Endothelial cell of umbilical vein (primary cell): ENCODE data around the gene AHRR. TPM values are rescaled to one million over a fixed set of nuclear protein-coding genes. Genes with fewer than 3 reads are reported as not detected.

Source experiments
- BruUV-seq: library from RNA; stranded (reverse); fragments of 400-500 nt; replicated peaks from 2 replicates; lab custom pipeline; 2021; lab: Mats Ljungman, UMichigan
- CTCF ChIA-PET: fragments of 300-600, 350-600 bp; sonication (Branson Sonifier 250); formaldehyde crosslinking; loops from one replicate; lab custom pipeline; 2021; ENCODE audit warnings: antibody characterized with exemption, inconsistent platforms; lab: Charles Lee
- POLR2A ChIA-PET: fragments of 300-600, 350-600 bp; sonication (Branson Sonifier 250); formaldehyde crosslinking; loops from one replicate; lab custom pipeline; 2021; ENCODE audit warnings: antibody characterized with exemption, inconsistent platforms; lab: Charles Lee
- DNase-seq: peaks from one replicate; pipeline ENCODE4 v3.0.0-alpha.2; 2011; ENCODE audit warnings: low read depth, low spot score
- FAIRE-seq: peaks from 2 replicates; lab custom pipeline; 2011; peaks lifted over from hg19 to GRCh38; lab: Jason Lieb, UNC
- H2AFZ ChIP-seq: 2 replicates; pipeline ENCODE4 v1.6.0; 2012; ENCODE audit warnings: low read depth, low read length, control low read depth, inconsistent platforms
- H3K27ac ChIP-seq: 2 replicates; pipeline ENCODE4 v1.5.1; 2011; ENCODE audit warnings: low read depth, mild to moderate bottlenecking, control low read depth, low read length, moderate library complexity; ENCODE audit not compliant: insufficient read depth
- H3K27me3 ChIP-seq, 2 experiments: 2 replicates each; pipeline versions ENCODE4 v1.6.0 to v1.6.1; 2011; ENCODE audit warnings: low read length in 2 of 2, mixed read lengths in 1 of 2; ENCODE audit not compliant: control insufficient read depth in 2 of 2, insufficient read depth in 2 of 2
- H3K36me3 ChIP-seq, 2 experiments: 2 replicates in 1 of 2; 3 replicates in 1 of 2; pipeline ENCODE4 v1.5.1; 2011; ENCODE audit warnings: low read length in 2 of 2, mild to moderate bottlenecking in 1 of 2, moderate library complexity in 1 of 2; ENCODE audit not compliant: control insufficient read depth in 2 of 2, insufficient read depth in 2 of 2; ENCODE audit errors: extremely low read depth in 1 of 2
- H3K4me1 ChIP-seq: 3 replicates; pipeline ENCODE4 v1.5.1; 2011; ENCODE audit warnings: mild to moderate bottlenecking, low read length; ENCODE audit not compliant: control insufficient read depth, insufficient read depth; ENCODE audit errors: extremely low read depth
- H3K4me2 ChIP-seq: 2 replicates; pipeline ENCODE4 v1.6.1; 2011; ENCODE audit warnings: low read length, control low read depth, mixed read lengths; ENCODE audit not compliant: insufficient read depth
- H3K4me3 ChIP-seq, 3 experiments: fragments of 200-600 bp in 1 of 3; sonication (generic), shearing (Covaris generic) in 1 of 3; replicated peaks in 1 of 3; 2 replicates each; pipeline ENCODE4 v1.5.1; 2011 to 2016; ENCODE audit warnings: control low read depth in 3 of 3, low read length in 3 of 3, mild to moderate bottlenecking in 2 of 3, inconsistent platforms in 1 of 3, low read depth in 1 of 3, moderate library complexity in 1 of 3; ENCODE audit not compliant: insufficient read depth in 1 of 3
- H3K79me2 ChIP-seq: 2 replicates; pipeline ENCODE4 v1.6.0; 2012; ENCODE audit warnings: low read length, inconsistent platforms; ENCODE audit not compliant: control insufficient read depth, insufficient read depth
- H3K9ac ChIP-seq: replicated peaks from 2 replicates; pipeline ENCODE3; 2011; ENCODE audit warnings: low read length, control low read depth; ENCODE audit not compliant: insufficient read depth; ENCODE audit errors: extremely low read depth
- H3K9me1 ChIP-seq: replicated peaks from 3 replicates; pipeline ENCODE4 v1.6.0; 2011; ENCODE audit warnings: mild to moderate bottlenecking, low read length; ENCODE audit not compliant: control insufficient read depth, insufficient read depth; ENCODE audit errors: extremely low read depth
- H3K9me3 ChIP-seq: replicated peaks from 2 replicates; pipeline ENCODE4 v1.5.1; 2012; ENCODE audit warnings: low read length, inconsistent platforms; ENCODE audit not compliant: control insufficient read depth, insufficient read depth
- H4K20me1 ChIP-seq: replicated peaks from 2 replicates; pipeline ENCODE3; 2011; ENCODE audit warnings: mild to moderate bottlenecking, low read length; ENCODE audit not compliant: control insufficient read depth, insufficient read depth; ENCODE audit errors: extremely low read depth
- EZH2 ChIP-seq: IDR thresholded peaks from 2 replicates; pipeline ENCODE4 v1.6.1; 2012; ENCODE audit warnings: borderline replicate concordance, low read depth, mild to moderate bottlenecking, moderate library complexity, low read length, inconsistent platforms; ENCODE audit not compliant: severe bottlenecking
- FOS ChIP-seq: IDR thresholded peaks from 2 replicates; pipeline ENCODE4 v1.6.1; 2011; ENCODE audit warnings: mild to moderate bottlenecking, low read length, moderate library complexity, borderline replicate concordance; ENCODE audit not compliant: insufficient read depth
- GATA2 ChIP-seq: IDR thresholded peaks from 2 replicates; pipeline ENCODE4 v1.7.0; 2011; ENCODE audit warnings: low read depth, mild to moderate bottlenecking, moderate library complexity, mixed read lengths, low read length; ENCODE audit not compliant: insufficient read length, insufficient read depth
- JUN ChIP-seq: IDR thresholded peaks from 2 replicates; pipeline ENCODE4 v1.6.1; 2011; ENCODE audit warnings: borderline replicate concordance, low read depth; ENCODE audit not compliant: insufficient read length, insufficient read depth
- MYC ChIP-seq: IDR thresholded peaks from one replicate; pipeline ENCODE4 v1.6.1; 2011; ENCODE audit warnings: mild to moderate bottlenecking, low read depth, low read length
- POLR2A ChIP-seq: IDR thresholded peaks from 2 replicates; pipeline ENCODE4 v1.6.1; 2012; ENCODE audit warnings: low read depth, mild to moderate bottlenecking, control low read depth, low read length
- POLR2AphosphoS5 ChIP-seq: IDR thresholded peaks from 2 replicates; pipeline ENCODE4 v1.6.1; 2012; ENCODE audit warnings: low read depth, mild to moderate bottlenecking, control low read depth, low read length, moderate library complexity; ENCODE audit not compliant: insufficient read depth
- dilution Hi-C: fragments of 300-500 bp; cut with MboI; formaldehyde crosslinking; loops from one replicate; pipeline ENCODE4 v1.15.0; 2019; ENCODE audit warnings: low sequenced_read_pairs; ENCODE audit not compliant: extremely low pct_ligation_motif_present
- intact Hi-C: fragments of 100-400 bp; cut with micrococcal nuclease; formaldehyde crosslinking; loops from one replicate; pipeline ENCODE4 v1.10.0; 2022
- polyA plus RNA-seq, 4 experiments: library from polyadenylated mRNA; depleted of rRNA in 3 of 4; stranded (reverse) in 3 of 4; unstranded in 1 of 4; fragments of >200 nt; gene quantifications; 2 replicates each; pipeline versions ENCODE4 v1.2.1 to v1.2.3, GENCODE V29; 2011 to 2012; ENCODE audit warnings: missing spikeins in 1 of 4
- total RNA-seq: library from RNA; stranded (reverse); gene quantifications from 2 replicates; pipeline ENCODE4 v1.2.3, GENCODE V29; 2021
- TF ChIP-seq, protein P1 (sequence below): IDR thresholded peaks from 2 replicates; pipeline ENCODE4 v1.6.1; 2011; ENCODE audit not compliant: insufficient read depth, insufficient read length
- TF ChIP-seq, protein P2 (sequence below), 2 donors: IDR thresholded peaks; 1 replicate in 1 of 2; 2 replicates in 1 of 2; pipeline ENCODE4 v1.5.1; 2011; ENCODE audit warnings: low read length in 2 of 2, mild to moderate bottlenecking in 2 of 2, moderate library complexity in 2 of 2, control low read depth in 1 of 2, inconsistent platforms in 1 of 2, low read depth in 1 of 2; ENCODE audit not compliant: insufficient read depth in 1 of 2; ENCODE audit errors: extremely low read depth in 1 of 2

Gene AHRR
- total and polyA plus RNA-seq, 2 donors (not counting 3 experiments of a cell fraction or from before 2014, with no cell fraction given): 3.1 to 7.3 TPM

DNA sequence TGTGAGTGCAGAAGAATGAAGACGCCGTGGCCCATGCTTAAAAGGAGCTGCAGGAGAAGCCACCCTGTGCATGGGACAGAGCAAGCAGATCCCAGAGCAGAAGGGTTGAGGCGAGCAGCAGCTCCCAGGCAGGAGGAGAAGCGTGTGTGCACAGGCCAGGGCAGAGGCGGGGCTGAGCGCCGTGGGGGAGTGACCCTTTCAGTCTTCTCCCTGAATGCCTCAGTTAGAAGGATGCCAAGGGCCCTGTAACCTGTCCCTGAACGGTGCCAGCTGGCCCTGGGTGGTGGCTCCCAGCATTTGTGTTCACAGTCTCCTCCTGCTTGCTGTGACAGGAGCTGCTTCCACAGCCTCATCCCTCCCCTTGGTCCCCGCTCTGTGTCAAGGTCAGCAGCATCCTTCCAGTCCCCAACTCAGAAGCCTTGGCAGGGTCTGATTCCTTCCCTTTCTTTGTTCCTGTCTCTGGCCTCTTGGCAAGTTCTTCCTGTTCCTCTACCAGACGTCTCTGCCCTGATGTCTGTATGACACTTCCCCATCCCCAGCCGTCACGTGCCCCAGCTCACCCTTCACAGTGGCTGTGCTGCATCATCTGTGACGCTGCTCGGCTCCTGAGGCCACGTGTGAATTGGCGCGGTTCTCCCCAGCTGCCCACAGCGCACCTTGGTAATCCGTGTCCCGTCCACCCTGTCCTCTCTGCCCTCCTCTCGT, 126.7 kb downstream of the AHRR start:
- H4K20me1 ChIP-seq: no peaks in the 10 kb centered on the region
- no peaks in the 10 kb centered on the region for H3K9me1 ChIP-seq
- TF ChIP-seq FOS (no peak), EZH2 (no peak), POLR2AphosphoS5 (no peak), JUN (no peak), MYC (no peak), POLR2A (no peak), GATA2 (no peak)
- TF ChIP-seq, protein P1, sequence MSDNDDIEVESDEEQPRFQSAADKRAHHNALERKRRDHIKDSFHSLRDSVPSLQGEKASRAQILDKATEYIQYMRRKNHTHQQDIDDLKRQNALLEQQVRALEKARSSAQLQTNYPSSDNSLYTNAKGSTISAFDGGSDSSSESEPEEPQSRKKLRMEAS: no peak
- TF ChIP-seq, protein P2, sequence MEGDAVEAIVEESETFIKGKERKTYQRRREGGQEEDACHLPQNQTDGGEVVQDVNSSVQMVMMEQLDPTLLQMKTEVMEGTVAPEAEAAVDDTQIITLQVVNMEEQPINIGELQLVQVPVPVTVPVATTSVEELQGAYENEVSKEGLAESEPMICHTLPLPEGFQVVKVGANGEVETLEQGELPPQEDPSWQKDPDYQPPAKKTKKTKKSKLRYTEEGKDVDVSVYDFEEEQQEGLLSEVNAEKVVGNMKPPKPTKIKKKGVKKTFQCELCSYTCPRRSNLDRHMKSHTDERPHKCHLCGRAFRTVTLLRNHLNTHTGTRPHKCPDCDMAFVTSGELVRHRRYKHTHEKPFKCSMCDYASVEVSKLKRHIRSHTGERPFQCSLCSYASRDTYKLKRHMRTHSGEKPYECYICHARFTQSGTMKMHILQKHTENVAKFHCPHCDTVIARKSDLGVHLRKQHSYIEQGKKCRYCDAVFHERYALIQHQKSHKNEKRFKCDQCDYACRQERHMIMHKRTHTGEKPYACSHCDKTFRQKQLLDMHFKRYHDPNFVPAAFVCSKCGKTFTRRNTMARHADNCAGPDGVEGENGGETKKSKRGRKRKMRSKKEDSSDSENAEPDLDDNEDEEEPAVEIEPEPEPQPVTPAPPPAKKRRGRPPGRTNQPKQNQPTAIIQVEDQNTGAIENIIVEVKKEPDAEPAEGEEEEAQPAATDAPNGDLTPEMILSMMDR (IDR thresholded peaks at IDR 0.05; ENCODE audit: extremely low read depth in 1 of 2, insufficient read depth in 1 of 2, low read depth in 1 of 2, low read length in 2 of 2): no peak
- peaks cover 6% of the 10 kb centered on the region for H3K4me1 ChIP-seq
- DNase-seq (no peak), FAIRE-seq (no peak)
- H3K36me3 ChIP-seq: peaks cover 5 to 19% of the 10 kb centered on the region in 2 experiments
- H3K9ac ChIP-seq: no peak overlapping the region
- POLR2A ChIA-PET: no interaction called here
- H2AFZ ChIP-seq: no peak overlapping the region
- dilution Hi-C loops (no loop called here), intact Hi-C loops (no loop called here)
- H3K27me3 ChIP-seq: no peaks in the 10 kb centered on the region
- BruUV-seq: no TSS peak
- H3K4me2 ChIP-seq: no peak overlapping the region
- CTCF ChIA-PET: interaction anchor here (1.3 to 1.7 kb wide), 2 partner anchors 25 to 454 kb away, joined by 3 to 4 read pairs; no protein-coding TSS in a partner anchor
- peaks cover 11% of the 10 kb centered on the region for H3K79me2 ChIP-seq
- no peak overlapping the region for H3K4me3 ChIP-seq
- H3K9me3 ChIP-seq: no peaks in the 10 kb centered on the region
- no peak overlapping the region for H3K27ac ChIP-seq
